ENCODE measurements around the gene GABRR1. TPM values are rescaled to one million over a fixed set of nuclear protein-coding genes. Genes with fewer than 3 reads are reported as not detected.
"Not testable (repeated sequence)": the region's sequence is repeated elsewhere in the genome, so short reads cannot be mapped to it uniquely, and the experiment has no call there.

The GABRR1 gene
- total RNA-seq, 2 donors from 2014 or later, result not detected

DNA sequence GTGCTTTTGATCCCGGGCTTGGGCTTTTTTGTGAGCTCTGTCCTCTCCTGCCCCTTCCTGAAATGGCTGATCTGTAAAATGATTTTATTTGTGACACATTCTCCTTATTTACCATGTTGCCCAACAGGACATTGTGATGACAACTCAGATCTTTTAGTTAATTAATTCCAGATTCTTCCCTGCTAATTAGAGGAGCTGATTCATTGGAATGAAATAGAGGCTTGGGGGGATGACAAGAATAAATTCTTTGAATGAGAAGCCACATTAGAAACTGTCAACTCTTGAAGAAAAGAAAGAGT, 26.1 kb upstream of the GABRR1 start:
- Mint-ChIP-seq H3K36me3 (ENCODE audit: insufficient read depth in 2 of 2) (no peaks in the 10 kb centered on the region), H3K4me1 (ENCODE audit: low read depth) (peaks cover 13% of the 10 kb centered on the region), H3K4me3 (no peak overlapping the region), H3K27ac (no peak overlapping the region), H3K27me3 (ENCODE audit: low read depth) (no peaks in the 10 kb centered on the region), H3K9me3 (no peaks in the 10 kb centered on the region)
- DNase-seq (no peak), ATAC-seq (replicated peaks in 1 of 2) (no peak)

DNA sequence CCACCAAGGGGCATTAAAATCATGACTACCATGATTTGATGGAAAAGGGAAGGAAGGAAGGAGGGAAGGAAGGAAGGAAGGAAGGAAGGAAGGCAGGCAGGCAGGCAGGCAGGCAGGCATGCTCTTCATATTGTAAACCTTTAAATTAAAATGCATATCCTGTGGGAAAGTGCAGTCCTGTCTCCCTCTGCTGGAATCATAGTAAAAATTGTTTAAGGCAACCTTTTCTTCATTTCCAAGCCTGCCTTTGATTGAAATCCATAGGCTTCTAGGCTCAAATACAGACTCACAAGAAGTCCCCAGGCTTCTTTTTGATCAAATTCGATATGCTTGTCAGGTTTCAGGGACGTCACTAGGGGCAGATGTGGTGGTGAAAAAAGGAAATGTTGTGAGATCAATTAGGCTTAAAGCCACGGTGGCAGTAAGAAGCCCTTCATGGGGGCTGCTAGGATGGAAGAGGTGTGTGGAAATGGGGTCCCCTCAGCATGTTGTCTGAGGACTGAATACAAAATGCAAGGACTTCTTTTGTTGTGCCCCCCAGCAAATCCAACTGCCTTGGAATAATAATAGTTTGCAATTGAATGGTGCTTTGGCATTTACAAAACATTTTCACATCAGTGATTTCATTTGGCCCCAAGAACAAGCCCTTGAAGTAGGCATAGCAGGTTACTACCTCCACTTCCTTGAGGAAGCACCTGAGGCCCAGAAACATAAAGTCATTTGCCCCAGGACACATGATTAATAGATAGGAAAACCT, 25.6 kb upstream of the GABRR1 start:
- H3K4me1 Mint-ChIP-seq (ENCODE audit: low read depth), result peaks cover 13% of the 10 kb centered on the region
- DNase-seq (no peak), ATAC-seq (replicated peaks in 1 of 2) (peak in 1 of 2 donors; percentile 36)
- H3K9me3 Mint-ChIP-seq, result no peaks in the 10 kb centered on the region
- H3K27ac Mint-ChIP-seq, result no peak overlapping the region
- no peak overlapping the region for H3K4me3 Mint-ChIP-seq
- H3K27me3 Mint-ChIP-seq (ENCODE audit: low read depth), result no peaks in the 10 kb centered on the region
- no peaks in the 10 kb centered on the region for H3K36me3 Mint-ChIP-seq (ENCODE audit: insufficient read depth in 2 of 2)

DNA sequence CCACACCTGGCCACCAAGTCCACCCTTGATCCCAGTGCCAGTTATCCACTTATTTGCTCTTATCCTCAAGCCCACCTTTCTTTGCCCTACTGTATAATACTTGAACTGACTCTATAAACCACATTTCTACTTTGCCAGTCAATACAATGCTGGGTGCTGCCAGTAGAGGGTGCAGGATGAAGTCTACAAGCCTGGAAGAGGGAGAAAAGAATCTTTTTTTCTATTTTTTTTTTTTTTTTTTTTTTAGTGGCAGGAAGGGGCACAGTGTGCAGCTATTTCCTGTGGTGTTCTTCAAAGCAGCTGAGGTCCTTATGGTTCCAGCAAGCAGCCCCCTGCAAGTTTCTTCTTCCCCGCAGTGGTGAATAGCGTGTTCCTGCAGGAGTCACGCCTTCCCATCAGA, 22.2 kb upstream of the GABRR1 start:
- DNase-seq (peak; percentile 18 to 45), ATAC-seq (replicated peaks in 1 of 2) (peak; percentile 60 to 65)
- Mint-ChIP-seq H3K4me3 (no peak overlapping the region), H3K27ac (no peak overlapping the region), H3K4me1 (ENCODE audit: low read depth) (peaks cover 13% of the 10 kb centered on the region), H3K9me3 (no peaks in the 10 kb centered on the region), H3K36me3 (ENCODE audit: insufficient read depth in 2 of 2) (peaks cover 0 to 2% of the 10 kb centered on the region in 2 donors), H3K27me3 (ENCODE audit: low read depth) (no peaks in the 10 kb centered on the region)

DNA sequence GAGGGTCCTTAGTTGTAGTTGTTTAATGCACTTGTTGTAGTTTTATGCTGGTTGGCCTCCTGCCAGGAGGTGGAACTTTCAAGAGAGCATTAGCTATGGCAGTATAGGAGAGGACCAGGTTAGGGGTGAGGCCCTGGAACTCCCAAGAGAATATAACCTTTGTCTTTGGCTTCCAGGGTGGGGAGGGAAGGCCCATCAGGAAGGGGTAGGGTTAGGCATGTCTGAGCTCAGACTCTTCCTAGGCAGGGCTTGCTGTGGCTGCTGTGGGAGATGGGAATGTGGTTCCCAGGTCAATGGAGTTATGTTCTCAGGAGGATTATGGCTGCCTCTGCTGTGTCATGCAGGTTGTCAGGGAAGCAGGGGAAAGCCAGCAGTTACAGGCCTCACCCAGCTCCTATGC, 20.0 kb upstream of the GABRR1 start:
- no peaks in the 10 kb centered on the region for H3K9me3 Mint-ChIP-seq
- peaks cover 0 to 2% of the 10 kb centered on the region in 2 donors for H3K36me3 Mint-ChIP-seq (ENCODE audit: insufficient read depth in 2 of 2)
- H3K27ac Mint-ChIP-seq, result no peak overlapping the region
- H3K27me3 Mint-ChIP-seq (ENCODE audit: low read depth), result no peaks in the 10 kb centered on the region
- H3K4me1 Mint-ChIP-seq (ENCODE audit: low read depth), result peaks cover 19% of the 10 kb centered on the region
- ATAC-seq (replicated peaks in 1 of 2) (no peak), DNase-seq (no peak)
- H3K4me3 Mint-ChIP-seq, result no peak overlapping the region

DNA sequence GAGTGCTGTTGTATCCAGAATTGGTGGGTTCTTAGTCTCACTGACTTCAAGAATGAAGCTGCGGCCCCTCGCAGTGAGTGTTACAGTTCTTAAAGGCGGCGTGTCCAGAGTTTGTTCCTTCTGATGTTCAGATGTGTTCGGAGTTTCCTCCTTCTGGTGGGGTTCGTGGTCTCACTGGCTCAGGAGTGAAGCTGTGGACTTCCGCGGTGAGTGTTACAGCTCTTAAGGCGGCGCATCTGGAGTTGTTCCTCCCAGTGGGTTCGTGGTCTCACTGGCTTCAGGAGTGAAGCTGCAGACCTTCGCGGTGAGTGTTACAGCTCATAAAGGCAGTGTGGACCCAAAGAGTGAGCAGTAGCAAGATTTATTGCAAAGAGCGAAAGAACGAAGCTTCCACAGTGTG, 16.4 kb upstream of the GABRR1 start:
- ATAC-seq (replicated peaks in 1 of 2); H3K4me1 Mint-ChIP-seq (ENCODE audit: low read depth); H3K36me3 Mint-ChIP-seq (ENCODE audit: insufficient read depth in 2 of 2); H3K9me3 Mint-ChIP-seq; H3K27me3 Mint-ChIP-seq (ENCODE audit: low read depth); H3K27ac Mint-ChIP-seq: not testable (repeated sequence)
- peak in 1 of 2 donors; percentile 8 for DNase-seq
- peak overlapping the region; percentile 36 to 73 for H3K4me3 Mint-ChIP-seq

DNA sequence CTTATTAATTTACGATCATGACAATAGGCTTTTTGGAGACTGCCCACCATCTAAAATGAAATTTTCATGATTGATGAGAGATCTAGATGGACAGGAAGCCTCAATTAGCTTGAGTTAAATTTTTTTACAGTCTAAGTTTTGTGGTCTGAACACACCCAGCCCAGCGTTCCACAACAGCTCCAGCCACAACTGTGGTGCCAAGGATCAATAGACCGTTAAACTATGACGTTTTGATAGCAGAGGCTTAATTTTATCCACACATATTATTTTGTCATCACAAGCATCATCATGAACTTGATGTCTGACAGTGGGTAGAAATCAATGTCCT, 5.5 kb upstream of the GABRR1 start:
- ATAC-seq (replicated peaks in 1 of 2), result no peak
- Mint-ChIP-seq H3K36me3 (ENCODE audit: insufficient read depth in 2 of 2) (peaks cover 0 to 2% of the 10 kb centered on the region in 2 donors), H3K4me3 (no peak overlapping the region), H3K27ac (no peak overlapping the region), H3K27me3 (ENCODE audit: low read depth) (peaks cover under 1% of the 10 kb centered on the region), H3K4me1 (ENCODE audit: low read depth) (no peaks in the 10 kb centered on the region), H3K9me3 (peaks cover 2 to 3% of the 10 kb centered on the region in 2 donors)
- DNase-seq, result no peak

DNA sequence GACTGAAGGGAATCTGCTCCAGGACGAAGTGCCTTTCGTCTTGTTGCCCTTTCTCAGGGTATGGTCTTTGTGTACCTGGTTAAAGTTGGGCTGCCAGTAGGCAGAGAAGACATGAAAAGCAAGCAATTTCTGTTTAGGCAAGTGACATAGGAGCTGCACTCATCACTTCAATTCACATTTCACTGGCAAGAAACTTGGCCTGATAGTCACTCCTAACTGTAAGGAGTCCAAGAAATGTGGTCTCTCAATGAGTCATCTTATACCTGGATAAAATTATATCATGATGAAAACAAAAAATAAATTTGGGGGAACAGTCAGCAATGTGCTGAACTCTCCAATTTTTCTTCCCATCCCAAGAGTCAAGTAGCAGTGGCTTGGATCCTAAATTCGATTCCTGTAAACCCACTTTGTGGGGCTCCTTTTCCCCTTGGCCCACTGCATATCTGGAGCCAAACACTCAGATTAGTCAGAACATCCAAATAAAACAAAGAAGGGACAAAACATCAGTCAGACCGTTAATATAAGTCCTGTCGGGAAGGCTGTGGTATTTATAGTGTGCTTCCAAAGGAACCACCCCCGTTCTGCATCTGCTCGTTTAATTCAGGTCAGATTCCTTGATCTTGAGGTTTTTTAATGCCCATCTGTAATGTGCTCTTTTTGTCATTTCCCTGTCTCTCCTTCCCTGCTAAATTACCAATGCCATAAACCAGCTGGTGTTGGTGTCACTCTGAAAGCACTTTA, 5.0 kb upstream of the GABRR1 start:
- no peaks in the 10 kb centered on the region for H3K4me1 Mint-ChIP-seq (ENCODE audit: low read depth)
- H3K27me3 Mint-ChIP-seq (ENCODE audit: low read depth), result peaks cover 6% of the 10 kb centered on the region
- peaks cover 2 to 3% of the 10 kb centered on the region in 2 donors for H3K9me3 Mint-ChIP-seq
- peaks cover 0 to 2% of the 10 kb centered on the region in 2 donors for H3K36me3 Mint-ChIP-seq (ENCODE audit: insufficient read depth in 2 of 2)
- DNase-seq (no peak), ATAC-seq (replicated peaks in 1 of 2) (no peak)
- H3K4me3 Mint-ChIP-seq, result no peak overlapping the region
- no peak overlapping the region for H3K27ac Mint-ChIP-seq

DNA sequence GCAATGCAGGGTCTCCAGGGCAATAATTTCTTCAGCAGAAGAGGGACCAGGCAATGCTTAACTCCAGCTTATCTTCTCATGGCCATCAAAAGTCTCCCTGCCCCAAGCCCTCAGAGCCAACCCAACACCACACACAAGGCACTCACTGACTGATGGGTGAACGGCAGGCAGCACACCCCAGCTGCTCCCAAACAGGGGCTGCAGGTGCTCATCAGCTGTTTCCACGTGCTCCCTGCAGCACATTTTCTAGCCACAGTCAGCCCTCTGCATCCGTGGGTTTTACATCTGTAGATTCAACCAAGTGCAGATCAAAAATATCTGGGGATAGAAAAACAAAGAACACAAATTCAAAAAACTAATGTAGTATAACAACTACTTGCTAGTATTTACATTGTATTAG, 4.0 kb upstream of the GABRR1 start:
- Mint-ChIP-seq H3K9me3 (peaks cover 2 to 3% of the 10 kb centered on the region in 2 donors), H3K4me1 (ENCODE audit: low read depth) (no peaks in the 10 kb centered on the region), H3K27ac (no peak overlapping the region), H3K4me3 (no peak overlapping the region), H3K36me3 (ENCODE audit: insufficient read depth in 2 of 2) (peaks cover 0 to 2% of the 10 kb centered on the region in 2 donors), H3K27me3 (ENCODE audit: low read depth) (peaks cover 9% of the 10 kb centered on the region)
- no peak for DNase-seq
- ATAC-seq (replicated peaks in 1 of 2), result no peak

DNA sequence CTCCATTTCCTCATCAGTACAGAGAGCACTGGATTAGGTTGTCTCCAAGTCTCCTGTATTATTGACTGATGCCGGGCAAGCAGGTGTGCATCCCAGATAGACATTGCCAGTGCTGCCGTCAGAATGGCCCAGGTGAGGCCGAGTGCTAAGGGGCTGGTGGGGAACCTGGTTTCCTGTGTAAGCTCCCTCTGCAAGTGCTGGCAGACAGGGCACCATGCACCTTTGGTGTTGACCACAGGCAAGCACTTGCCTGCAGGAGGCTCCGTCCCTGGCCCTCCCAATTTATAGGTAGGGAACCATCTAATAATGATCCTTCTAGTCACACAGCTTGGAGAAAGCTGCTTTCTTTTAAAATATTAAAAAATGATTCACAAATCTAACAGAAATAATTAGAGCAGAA, 747 bp downstream of the GABRR1 start:
- DNase-seq (no peak), ATAC-seq (replicated peaks in 1 of 2) (no peak)
- Mint-ChIP-seq H3K27ac (no peak overlapping the region), H3K36me3 (ENCODE audit: insufficient read depth in 2 of 2) (no peaks in the 10 kb centered on the region), H3K9me3 (no peaks in the 10 kb centered on the region), H3K4me1 (ENCODE audit: low read depth) (no peaks in the 10 kb centered on the region), H3K27me3 (ENCODE audit: low read depth) (peaks cover 11% of the 10 kb centered on the region), H3K4me3 (no peak overlapping the region)

DNA sequence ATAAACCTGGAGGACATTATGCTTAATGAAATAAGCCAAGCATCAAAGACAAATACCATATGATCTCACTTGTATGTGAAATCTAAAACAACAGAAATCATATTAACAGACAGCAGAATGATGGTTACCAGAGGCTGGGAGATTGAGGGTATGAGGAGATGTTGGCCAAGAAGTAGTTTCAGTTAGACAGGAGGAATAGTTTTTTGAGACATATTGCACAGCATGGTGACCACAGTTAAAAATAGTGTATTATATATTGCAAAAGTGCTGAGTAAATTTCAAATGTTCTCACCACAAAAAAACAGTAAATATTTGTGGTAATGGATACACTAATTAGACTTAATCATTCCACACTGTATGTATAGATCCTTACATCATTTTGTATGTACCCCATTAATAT, 1.8 kb downstream of the GABRR1 start:
- H3K4me3 Mint-ChIP-seq, result no peak overlapping the region
- no peak for ATAC-seq (replicated peaks in 1 of 2)
- H3K4me1 Mint-ChIP-seq (ENCODE audit: low read depth), result no peaks in the 10 kb centered on the region
- H3K27me3 Mint-ChIP-seq (ENCODE audit: low read depth), result peaks cover 14% of the 10 kb centered on the region
- no peaks in the 10 kb centered on the region for H3K9me3 Mint-ChIP-seq
- H3K36me3 Mint-ChIP-seq (ENCODE audit: insufficient read depth in 2 of 2), result no peaks in the 10 kb centered on the region
- no peak for DNase-seq
- no peak overlapping the region for H3K27ac Mint-ChIP-seq

DNA sequence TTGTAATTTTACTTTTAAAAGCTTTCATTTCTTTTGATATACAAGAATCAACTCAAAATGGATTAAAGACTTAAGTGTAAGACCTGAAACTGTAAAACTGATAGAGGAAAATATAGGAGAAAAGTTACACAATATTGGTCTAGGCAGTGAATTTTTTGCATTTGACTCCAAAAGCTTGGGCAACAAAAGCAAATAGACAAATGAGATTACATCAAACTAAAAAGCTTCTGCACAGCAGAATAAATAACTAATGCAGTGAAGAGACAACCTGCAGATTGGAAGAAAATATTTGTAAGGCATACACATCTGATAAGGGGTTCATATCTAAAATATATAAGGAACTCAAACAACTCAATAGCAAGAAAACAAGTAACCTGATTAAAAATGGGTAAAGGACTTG, 3.0 kb downstream of the GABRR1 start:
- DNase-seq (no peak), ATAC-seq (replicated peaks in 1 of 2) (no peak)
- Mint-ChIP-seq H3K4me3 (no peak overlapping the region), H3K4me1 (ENCODE audit: low read depth) (no peaks in the 10 kb centered on the region), H3K36me3 (ENCODE audit: insufficient read depth in 2 of 2) (no peaks in the 10 kb centered on the region), H3K27me3 (ENCODE audit: low read depth) (peaks cover 14% of the 10 kb centered on the region), H3K9me3 (no peaks in the 10 kb centered on the region), H3K27ac (no peak overlapping the region)

DNA sequence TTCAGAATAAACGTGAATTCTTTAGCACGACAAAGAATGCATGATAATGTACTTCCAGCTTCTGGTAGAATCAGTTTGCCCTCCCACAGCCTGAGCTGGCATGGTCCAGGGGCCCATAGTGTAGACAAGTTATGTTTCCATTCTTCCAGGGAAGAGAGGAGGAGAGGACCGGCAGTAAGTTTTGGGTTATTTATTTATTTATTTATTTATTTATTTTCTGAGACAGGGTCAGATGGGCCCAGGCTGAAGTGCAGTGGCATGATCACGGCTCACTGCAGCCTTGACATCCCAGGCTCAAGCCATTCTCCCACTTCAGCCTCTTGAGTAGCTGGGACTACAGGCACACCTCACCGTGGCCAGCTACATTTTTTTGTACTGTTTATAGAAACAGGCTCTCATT, 4.7 kb downstream of the GABRR1 start:
- no peaks in the 10 kb centered on the region for H3K4me1 Mint-ChIP-seq (ENCODE audit: low read depth)
- no peaks in the 10 kb centered on the region for H3K9me3 Mint-ChIP-seq
- H3K4me3 Mint-ChIP-seq, result no peak overlapping the region
- ATAC-seq (replicated peaks in 1 of 2) (no peak), DNase-seq (no peak)
- H3K27me3 Mint-ChIP-seq (ENCODE audit: low read depth), result peaks cover 11% of the 10 kb centered on the region
- no peak overlapping the region for H3K27ac Mint-ChIP-seq
- no peaks in the 10 kb centered on the region for H3K36me3 Mint-ChIP-seq (ENCODE audit: insufficient read depth in 2 of 2)

DNA sequence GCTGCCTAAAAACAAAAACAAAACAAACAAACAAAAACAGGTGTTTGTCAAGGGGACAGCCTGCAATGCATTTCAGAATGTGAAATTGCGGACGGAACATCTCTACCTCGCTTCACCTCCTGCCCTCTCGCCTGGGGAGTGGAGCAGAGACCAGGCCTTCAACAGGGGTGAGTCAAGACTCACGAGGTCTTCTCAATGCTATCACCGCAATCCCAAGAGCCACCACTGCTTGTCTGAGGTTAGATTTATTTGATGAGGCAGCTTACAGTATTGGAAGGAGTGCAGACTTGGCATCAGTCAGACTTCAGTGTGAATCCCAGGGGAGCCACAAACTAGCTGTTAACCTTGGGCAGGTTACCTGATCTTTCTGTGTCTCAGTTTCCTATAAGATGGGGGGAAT, 7.7 kb downstream of the GABRR1 start:
- Mint-ChIP-seq H3K4me1 (ENCODE audit: low read depth) (no peaks in the 10 kb centered on the region), H3K27ac (no peak overlapping the region), H3K4me3 (no peak overlapping the region), H3K27me3 (ENCODE audit: low read depth) (peaks cover 5% of the 10 kb centered on the region), H3K36me3 (ENCODE audit: insufficient read depth in 2 of 2) (no peaks in the 10 kb centered on the region), H3K9me3 (no peaks in the 10 kb centered on the region)
- no peak for DNase-seq
- no peak for ATAC-seq (replicated peaks in 1 of 2)

DNA sequence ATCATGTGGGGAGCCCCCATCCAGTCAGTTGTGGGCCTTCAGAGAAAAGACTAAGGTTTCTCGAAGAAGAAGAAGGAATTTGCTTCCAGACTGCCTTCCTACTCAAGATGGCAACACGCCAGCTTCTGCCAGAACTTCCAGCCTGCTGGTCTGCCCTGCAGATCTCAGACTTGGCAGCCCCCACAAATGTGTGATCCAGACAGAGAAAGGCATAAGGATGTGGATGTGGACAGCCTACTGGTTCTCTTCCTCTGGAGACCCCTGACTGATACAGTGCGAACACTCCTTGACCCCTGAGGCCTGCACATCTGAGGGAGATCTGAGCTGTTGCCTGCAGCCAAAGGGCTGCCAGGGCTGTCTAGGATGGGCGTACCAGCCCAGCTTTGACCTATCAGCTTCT, 8.6 kb downstream of the GABRR1 start:
- H3K27ac Mint-ChIP-seq, result no peak overlapping the region
- H3K36me3 Mint-ChIP-seq (ENCODE audit: insufficient read depth in 2 of 2), result no peaks in the 10 kb centered on the region
- no peak overlapping the region for H3K4me3 Mint-ChIP-seq
- H3K9me3 Mint-ChIP-seq, result no peaks in the 10 kb centered on the region
- DNase-seq (no peak), ATAC-seq (replicated peaks in 1 of 2) (no peak)
- H3K4me1 Mint-ChIP-seq (ENCODE audit: low read depth), result no peaks in the 10 kb centered on the region
- peaks cover 5% of the 10 kb centered on the region for H3K27me3 Mint-ChIP-seq (ENCODE audit: low read depth)
